Subcutaneous adipose tissue (tissue), 4 donors: ENCODE data around the gene PLPP3. TPM values are rescaled to one million over a fixed set of nuclear protein-coding genes. Genes with fewer than 3 reads are reported as not detected.

Experiments used
- CTCF ChIP-seq: fragments of 450-650 bp; IDR thresholded peaks from one replicate; pipeline ENCODE4 v1.5.1; 2016; ENCODE audit warnings: low read depth, mild to moderate bottlenecking, control low read depth, antibody characterized with exemption, moderate library complexity
- total RNA-seq, 4 donors: library from RNA; depleted of rRNA; stranded (reverse); fragments of >200 nt; gene quantifications; one replicate each; pipeline ENCODE4 v1.1.0, GENCODE V29; 2016

The PLPP3 gene
- total RNA-seq, 4 donors from 2014 or later = 149 to 309 (median 238) TPM

- no peak for TF ChIP-seq CTCF
Measured at GRCh38 chr1:56551691-56552090, 27.7 kb downstream of the PLPP3 start.

- no peak for TF ChIP-seq CTCF
Measured at GRCh38 chr1:56550859-56551188, 28.5 kb downstream of the PLPP3 start.

- no peak for TF ChIP-seq CTCF
Measured at GRCh38 chr1:56550138-56550858, 29.1 kb downstream of the PLPP3 start.

- no peak for TF ChIP-seq CTCF
Measured at GRCh38 chr1:56548571-56548970, 30.8 kb downstream of the PLPP3 start.

- TF ChIP-seq CTCF = no peak
Measured at GRCh38 chr1:56547977-56548376, 31.4 kb downstream of the PLPP3 start.

GRCh38 chr1:56547473-56547872 lies 31.9 kb downstream of the PLPP3 start:
- no peak for TF ChIP-seq CTCF

GRCh38 chr1:56545711-56546110 lies 33.7 kb downstream of the PLPP3 start:
- TF ChIP-seq CTCF = no peak
